Neutrophil (primary cell): Measurements from ENCODE around the gene C1orf232.

ENCODE experiments used
- H3K27ac ChIP-seq: fragments of 200-600 bp; sonication (generic); 2 replicates; pipeline ENCODE4 v1.5.1; 2016; ENCODE audit warnings: mild to moderate bottlenecking, moderate library complexity
- H3K27me3 ChIP-seq: fragments of 200-600 bp; sonication (generic); 2 replicates; pipeline ENCODE4 v1.6.0; 2016; ENCODE audit warnings: mild to moderate bottlenecking
- H3K36me3 ChIP-seq: fragments of 200-600 bp; sonication (generic); 2 replicates; pipeline ENCODE4 v1.5.1; 2017
- H3K4me1 ChIP-seq, 2 experiments: fragments of 200-600 bp in 1 of 2; sonication (generic) in 1 of 2; 1 replicate in 1 of 2; 2 replicates in 1 of 2; pipeline versions ENCODE4 v1.5.1 to v1.6.1; 2013 to 2016; ENCODE audit warnings: low read depth in 1 of 2, low read length in 1 of 2, mild to moderate bottlenecking in 1 of 2, moderate library complexity in 1 of 2; ENCODE audit not compliant: control insufficient read depth in 1 of 2, insufficient read depth in 1 of 2
- H3K4me3 ChIP-seq, 2 experiments: fragments of 200-600 bp in 1 of 2; sonication (generic) in 1 of 2; 1 replicate in 1 of 2; 2 replicates in 1 of 2; pipeline ENCODE4 v1.5.1; 2013 to 2016; ENCODE audit warnings: low read depth in 1 of 2, low read length in 1 of 2, mild to moderate bottlenecking in 1 of 2, moderate library complexity in 1 of 2
- H3K9me3 ChIP-seq: fragments of 200-600 bp; sonication (generic); 2 replicates; pipeline ENCODE4 v1.5.1; 2016
- TF ChIP-seq, protein P1 (sequence below): fragments of 200-600 bp; sonication (generic); IDR thresholded peaks from 2 replicates; pipeline ENCODE4 v1.5.1; 2016; ENCODE audit warnings: antibody characterized with exemption

C1orf232 gene

DNA sequence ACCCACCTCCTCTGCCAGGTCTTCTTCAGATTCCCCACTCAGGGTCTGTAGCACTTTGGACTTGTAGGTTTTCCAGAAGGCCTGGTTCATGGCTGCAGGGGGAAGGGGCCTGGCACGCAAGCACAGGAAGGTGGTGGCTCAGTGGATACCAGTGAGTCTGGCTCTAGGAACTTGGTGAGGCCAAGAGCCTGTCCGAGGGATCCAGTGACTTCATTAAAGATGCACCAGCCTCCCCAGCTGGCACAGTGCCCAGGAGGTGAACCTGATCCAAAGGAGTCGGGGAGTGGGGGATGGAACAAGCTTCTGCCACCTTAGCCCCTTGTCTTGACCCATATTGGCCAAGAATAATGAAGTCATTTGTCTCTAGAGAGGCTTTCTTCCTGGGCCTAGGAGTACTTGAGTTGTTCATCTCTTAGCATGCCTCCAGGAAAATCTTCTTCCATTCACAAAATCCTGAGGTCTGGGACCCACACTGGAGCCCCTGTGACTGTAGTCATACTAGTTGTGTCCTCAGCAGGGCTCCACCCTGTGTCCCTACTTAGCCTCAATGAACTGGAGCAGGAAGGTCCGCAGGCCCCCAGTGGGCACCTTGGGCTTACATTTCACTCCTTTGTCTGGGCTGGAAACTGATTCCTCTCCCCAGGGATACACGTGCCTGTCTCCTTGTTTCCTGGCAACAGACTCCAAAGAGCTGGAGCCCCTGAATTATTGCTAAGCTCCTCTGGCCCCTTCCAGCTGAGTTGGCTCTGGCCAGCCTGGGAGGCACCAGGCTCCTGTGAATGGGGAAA, at the start of gene C1orf232:
Gene C1orf232 (minus strand): TSS at position 554 of the 788 bp plus-strand sequence. CDS start 464 bp downstream, at position 90.
- H3K27me3 ChIP-seq, result peaks cover 34% of the 10 kb centered on the region
- peak within 1 kb of the TSS; percentile 67 to 74 for H3K4me3 ChIP-seq
- no peak within 1 kb of the TSS for H3K27ac ChIP-seq
- H3K4me1 ChIP-seq, result peaks cover 11 to 21% of the 10 kb centered on the region in 2 experiments
- H3K36me3 ChIP-seq, result no peaks in the 10 kb centered on the region
- H3K9me3 ChIP-seq, result no peaks in the 10 kb centered on the region
- TF ChIP-seq, protein P1, sequence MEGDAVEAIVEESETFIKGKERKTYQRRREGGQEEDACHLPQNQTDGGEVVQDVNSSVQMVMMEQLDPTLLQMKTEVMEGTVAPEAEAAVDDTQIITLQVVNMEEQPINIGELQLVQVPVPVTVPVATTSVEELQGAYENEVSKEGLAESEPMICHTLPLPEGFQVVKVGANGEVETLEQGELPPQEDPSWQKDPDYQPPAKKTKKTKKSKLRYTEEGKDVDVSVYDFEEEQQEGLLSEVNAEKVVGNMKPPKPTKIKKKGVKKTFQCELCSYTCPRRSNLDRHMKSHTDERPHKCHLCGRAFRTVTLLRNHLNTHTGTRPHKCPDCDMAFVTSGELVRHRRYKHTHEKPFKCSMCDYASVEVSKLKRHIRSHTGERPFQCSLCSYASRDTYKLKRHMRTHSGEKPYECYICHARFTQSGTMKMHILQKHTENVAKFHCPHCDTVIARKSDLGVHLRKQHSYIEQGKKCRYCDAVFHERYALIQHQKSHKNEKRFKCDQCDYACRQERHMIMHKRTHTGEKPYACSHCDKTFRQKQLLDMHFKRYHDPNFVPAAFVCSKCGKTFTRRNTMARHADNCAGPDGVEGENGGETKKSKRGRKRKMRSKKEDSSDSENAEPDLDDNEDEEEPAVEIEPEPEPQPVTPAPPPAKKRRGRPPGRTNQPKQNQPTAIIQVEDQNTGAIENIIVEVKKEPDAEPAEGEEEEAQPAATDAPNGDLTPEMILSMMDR, result no peak

GRCh38 chr1:26215246-26215645, 46.5 kb upstream of the C1orf232 start:
- no peaks in the 10 kb centered on the region for H3K9me3 ChIP-seq
- no peak overlapping the region for H3K27ac ChIP-seq
- TF ChIP-seq, protein P1, result no peak
- H3K27me3 ChIP-seq, result peaks cover 5% of the 10 kb centered on the region
- no peak overlapping the region for H3K4me3 ChIP-seq
- H3K36me3 ChIP-seq, result no peaks in the 10 kb centered on the region
- H3K4me1 ChIP-seq, result no peaks in the 10 kb centered on the region

- H3K4me1 ChIP-seq, result no peaks in the 10 kb centered on the region
- no peak overlapping the region for H3K4me3 ChIP-seq
- H3K27ac ChIP-seq, result no peak overlapping the region
- no peaks in the 10 kb centered on the region for H3K9me3 ChIP-seq
- TF ChIP-seq, protein P1, result no peak
- no peaks in the 10 kb centered on the region for H3K36me3 ChIP-seq
- H3K27me3 ChIP-seq, result no peaks in the 10 kb centered on the region
Measured at GRCh38 chr1:26213335-26213905, 44.7 kb upstream of the C1orf232 start.

DNA sequence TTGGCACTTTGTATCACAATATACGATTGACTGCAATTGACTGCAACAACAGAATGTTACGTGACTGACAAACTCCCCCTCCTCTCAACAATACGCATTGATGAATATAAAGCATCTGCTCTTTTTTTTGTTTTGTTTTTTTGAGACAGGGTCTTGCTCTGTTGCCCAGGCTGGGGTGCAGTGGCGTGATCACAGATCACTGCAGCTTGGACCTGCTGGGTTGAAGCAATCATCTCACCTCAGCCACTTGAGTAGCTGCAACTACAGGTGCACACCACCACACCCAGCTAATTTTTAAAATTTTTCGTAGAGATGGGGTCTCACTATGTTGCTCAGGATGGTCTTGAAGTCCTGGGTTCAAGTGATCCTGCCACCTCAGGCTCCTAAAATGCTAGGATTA, 44.0 kb upstream of the C1orf232 start:
- H3K27me3 ChIP-seq, result no peaks in the 10 kb centered on the region
- no peaks in the 10 kb centered on the region for H3K9me3 ChIP-seq
- H3K27ac ChIP-seq, result no peak overlapping the region
- no peaks in the 10 kb centered on the region for H3K4me1 ChIP-seq
- no peak overlapping the region for H3K4me3 ChIP-seq
- TF ChIP-seq, protein P1, result no peak
- H3K36me3 ChIP-seq, result no peaks in the 10 kb centered on the region

- H3K27ac ChIP-seq, result no peak overlapping the region
Measured at GRCh38 chr1:26210147-26210870, 41.5 kb upstream of the C1orf232 start.

More at GRCh38 chr1:26210147-26210870, 41.5 kb upstream of the C1orf232 start:
- Histone ChIP-seq H3K4me1 (no peaks in the 10 kb centered on the region), H3K27me3 (no peaks in the 10 kb centered on the region), H3K36me3 (no peaks in the 10 kb centered on the region), H3K4me3 (no peak overlapping the region), H3K9me3 (no peaks in the 10 kb centered on the region)
- TF ChIP-seq, protein P1, result no peak
